Glutamatergic neuron (in vitro differentiated cells): ENCODE results near the gene GEMIN7. TPM values are rescaled to one million over a fixed set of nuclear protein-coding genes. Genes with fewer than 3 reads are reported as not detected.

ENCODE experiments used
- DNase-seq: peaks from one replicate; pipeline ENCODE4 v3.0.0; 2022
- H3K27ac Mint-ChIP-seq: one replicate; pipeline ENCODE4 v1.8.0; 2020; ENCODE audit warnings: mild to moderate bottlenecking, mixed read lengths, inconsistent platforms; ENCODE audit not compliant: unreplicated experiment
- H3K27me3 Mint-ChIP-seq: one replicate; pipeline ENCODE4 v1.8.0; 2020; ENCODE audit warnings: mild to moderate bottlenecking, moderate library complexity, mixed read lengths, inconsistent platforms; ENCODE audit not compliant: unreplicated experiment
- H3K36me3 Mint-ChIP-seq: one replicate; pipeline ENCODE4 v1.8.0; 2020; ENCODE audit warnings: mild to moderate bottlenecking, mixed read lengths, inconsistent platforms; ENCODE audit not compliant: unreplicated experiment
- H3K4me1 Mint-ChIP-seq: one replicate; pipeline ENCODE4 v1.8.0; 2020; ENCODE audit warnings: mild to moderate bottlenecking, low read depth, mixed read lengths, inconsistent platforms; ENCODE audit not compliant: unreplicated experiment
- H3K4me3 Mint-ChIP-seq: one replicate; pipeline ENCODE4 v1.8.0; 2020; ENCODE audit warnings: mild to moderate bottlenecking, mixed read lengths, inconsistent platforms; ENCODE audit not compliant: unreplicated experiment
- H3K9me3 Mint-ChIP-seq: one replicate; pipeline ENCODE4 v1.8.0; 2020; ENCODE audit warnings: mild to moderate bottlenecking, moderate library complexity, mixed read lengths, inconsistent platforms; ENCODE audit not compliant: unreplicated experiment
- total RNA-seq: library from RNA; stranded (reverse); fragmentation: NEBNext Ultra II Directional; extraction: Animal tissue kit (Norgen Biotek cat#: 25700); gene quantifications from one replicate; pipeline ENCODE4 v1.2.1, GENCODE V29; 2021; ENCODE audit not compliant: unreplicated experiment
- TF ChIP-seq, protein P1 (sequence below): fragments of 200-600 bp; sonication (generic); IDR thresholded peaks from one replicate; pipeline ENCODE4 v1.5.0; 2021; ENCODE audit not compliant: partially characterized antibody, unreplicated experiment

The GEMIN7 gene
- total RNA-seq, 1 donor from 2014 or later: 49.1 TPM

DNA sequence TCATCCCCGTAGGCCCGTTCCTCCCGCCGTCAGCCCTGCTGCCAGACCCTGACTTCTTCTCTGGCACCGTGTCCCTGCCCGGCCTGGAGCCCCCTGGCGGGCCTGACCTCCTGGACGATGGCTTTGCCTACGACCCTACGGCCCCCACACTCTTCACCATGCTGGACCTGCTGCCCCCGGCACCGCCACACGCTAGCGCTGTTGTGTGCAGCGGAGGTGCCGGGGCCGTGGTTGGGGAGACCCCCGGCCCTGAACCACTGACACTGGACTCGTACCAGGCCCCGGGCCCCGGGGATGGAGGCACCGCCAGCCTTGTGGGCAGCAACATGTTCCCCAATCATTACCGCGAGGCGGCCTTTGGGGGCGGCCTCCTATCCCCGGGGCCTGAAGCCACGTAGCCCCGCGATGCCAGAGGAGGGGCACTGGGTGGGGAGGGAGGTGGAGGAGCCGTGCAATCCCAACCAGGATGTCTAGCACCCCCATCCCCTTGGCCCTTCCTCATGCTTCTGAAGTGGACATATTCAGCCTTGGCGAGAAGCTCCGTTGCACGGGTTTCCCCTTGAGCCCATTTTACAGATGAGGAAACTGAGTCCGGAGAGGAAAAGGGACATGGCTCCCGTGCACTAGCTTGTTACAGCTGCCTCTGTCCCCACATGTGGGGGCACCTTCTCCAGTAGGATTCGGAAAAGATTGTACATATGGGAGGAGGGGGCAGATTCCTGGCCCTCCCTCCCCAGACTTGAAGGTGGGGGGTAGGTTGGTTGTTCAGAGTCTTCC lies 41.5 kb upstream of the GEMIN7 start:
- peaks cover 8% of the 10 kb centered on the region for H3K4me1 Mint-ChIP-seq
- peaks cover 7% of the 10 kb centered on the region for H3K27me3 Mint-ChIP-seq
- H3K36me3 Mint-ChIP-seq: no peaks in the 10 kb centered on the region
- no peak overlapping the region for H3K4me3 Mint-ChIP-seq
- no peak overlapping the region for H3K27ac Mint-ChIP-seq
- DNase-seq: no peak
- peaks cover 6% of the 10 kb centered on the region for H3K9me3 Mint-ChIP-seq
- TF ChIP-seq, protein P1, sequence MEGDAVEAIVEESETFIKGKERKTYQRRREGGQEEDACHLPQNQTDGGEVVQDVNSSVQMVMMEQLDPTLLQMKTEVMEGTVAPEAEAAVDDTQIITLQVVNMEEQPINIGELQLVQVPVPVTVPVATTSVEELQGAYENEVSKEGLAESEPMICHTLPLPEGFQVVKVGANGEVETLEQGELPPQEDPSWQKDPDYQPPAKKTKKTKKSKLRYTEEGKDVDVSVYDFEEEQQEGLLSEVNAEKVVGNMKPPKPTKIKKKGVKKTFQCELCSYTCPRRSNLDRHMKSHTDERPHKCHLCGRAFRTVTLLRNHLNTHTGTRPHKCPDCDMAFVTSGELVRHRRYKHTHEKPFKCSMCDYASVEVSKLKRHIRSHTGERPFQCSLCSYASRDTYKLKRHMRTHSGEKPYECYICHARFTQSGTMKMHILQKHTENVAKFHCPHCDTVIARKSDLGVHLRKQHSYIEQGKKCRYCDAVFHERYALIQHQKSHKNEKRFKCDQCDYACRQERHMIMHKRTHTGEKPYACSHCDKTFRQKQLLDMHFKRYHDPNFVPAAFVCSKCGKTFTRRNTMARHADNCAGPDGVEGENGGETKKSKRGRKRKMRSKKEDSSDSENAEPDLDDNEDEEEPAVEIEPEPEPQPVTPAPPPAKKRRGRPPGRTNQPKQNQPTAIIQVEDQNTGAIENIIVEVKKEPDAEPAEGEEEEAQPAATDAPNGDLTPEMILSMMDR: no peak

DNA sequence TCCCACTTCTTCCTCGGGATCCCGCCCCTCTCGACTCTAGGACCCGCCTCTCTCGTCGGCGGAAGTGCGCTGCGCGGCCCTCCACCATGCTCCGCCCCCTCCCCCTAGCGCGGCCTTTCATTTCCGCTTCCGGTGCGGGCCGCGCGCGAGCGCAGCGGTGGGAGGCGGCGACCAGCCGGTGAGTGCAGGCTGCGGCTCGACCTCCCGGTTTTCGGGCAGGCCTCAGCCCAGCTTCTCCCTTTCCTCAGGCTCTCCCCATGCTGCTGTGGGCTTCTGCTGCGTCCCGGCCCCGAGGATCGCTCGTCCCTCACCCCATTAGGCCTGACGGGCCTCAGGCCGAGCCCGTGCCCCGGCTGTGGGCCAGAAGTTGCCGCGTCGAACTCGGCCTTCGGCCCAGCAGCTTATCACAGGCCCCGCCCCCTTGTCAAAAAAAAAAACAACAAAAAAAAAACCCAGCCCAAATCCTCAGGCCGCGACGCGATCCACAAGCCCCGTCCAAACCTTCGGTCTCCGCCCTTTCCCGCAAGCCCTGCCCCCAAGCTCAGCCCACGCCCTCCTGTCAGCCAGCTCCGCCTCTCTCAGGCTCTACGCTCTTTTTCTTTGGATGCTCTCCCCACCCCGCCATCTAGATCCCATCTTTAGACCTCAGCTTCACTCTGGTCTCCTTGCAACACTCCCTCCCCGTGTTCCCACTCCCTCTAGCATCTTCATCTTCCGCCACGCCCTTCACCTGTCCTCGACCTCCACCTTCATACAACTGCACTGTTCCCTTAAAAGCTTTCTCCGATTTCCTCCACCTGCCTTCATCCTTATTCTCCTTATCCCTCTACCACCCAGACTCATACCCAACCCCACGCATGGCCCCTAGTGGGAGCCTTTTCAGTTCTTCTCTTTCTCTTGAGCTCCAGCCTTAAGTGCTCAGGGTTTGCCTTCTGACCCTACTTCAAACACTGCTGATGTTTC lies 39.8 kb upstream of the GEMIN7 start, which contains the start of gene CLASRP:
CLASRP (plus strand) TSS at position 115 of the 963 bp plus-strand sequence. CDS start 1,168 bp downstream, outside the sequence.
- TF ChIP-seq, protein P1: no peak
- H3K36me3 Mint-ChIP-seq: no peaks in the 10 kb centered on the region

DNA sequence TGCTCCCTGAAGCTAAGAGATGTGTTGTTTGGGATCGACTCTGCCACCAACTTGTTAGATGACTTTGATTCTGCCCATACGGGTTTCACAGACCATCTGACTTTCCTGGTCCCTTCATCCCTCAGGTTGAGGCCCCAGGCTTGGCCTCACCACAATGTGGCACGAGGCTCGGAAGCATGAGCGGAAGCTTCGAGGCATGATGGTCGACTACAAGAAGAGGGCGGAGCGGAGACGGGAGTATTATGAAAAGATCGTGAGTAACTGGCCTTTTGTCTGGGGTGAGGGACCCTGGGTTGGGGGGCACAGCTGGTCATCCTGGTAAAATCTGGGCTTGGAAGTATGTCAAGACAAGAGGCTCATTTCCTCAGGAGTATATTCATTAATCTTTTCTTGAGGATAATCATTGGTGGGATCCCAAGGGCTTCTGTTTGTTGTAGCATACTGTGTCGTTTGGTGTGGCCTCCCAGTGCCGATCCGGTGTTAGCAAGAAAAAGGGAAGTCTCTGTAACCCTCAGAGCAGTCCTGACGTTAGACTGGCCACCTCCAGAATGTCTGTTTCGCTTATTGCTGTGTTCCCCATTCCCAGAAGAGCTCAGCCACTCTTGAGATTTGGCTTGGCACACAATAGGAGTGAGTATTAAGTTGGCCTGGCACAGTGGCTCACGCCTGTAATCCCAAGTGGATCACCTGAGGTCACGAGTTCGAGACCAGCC lies 38.8 kb upstream of the GEMIN7 start:
- TF ChIP-seq, protein P1: no peak
- no peak for DNase-seq
- H3K4me3 Mint-ChIP-seq: peak overlapping the region; percentile 99
- peak overlapping the region; percentile 89 for H3K27ac Mint-ChIP-seq
- H3K36me3 Mint-ChIP-seq: no peaks in the 10 kb centered on the region
- H3K4me1 Mint-ChIP-seq: peaks cover 8% of the 10 kb centered on the region
- peaks cover 6% of the 10 kb centered on the region for H3K9me3 Mint-ChIP-seq
- peaks cover 4% of the 10 kb centered on the region for H3K27me3 Mint-ChIP-seq

More for the DNA sequence above, 39.8 kb upstream of the GEMIN7 start, which contains the start of gene CLASRP:
- Mint-ChIP-seq H3K27ac (peak within 1 kb of the TSS; percentile 89), H3K9me3 (peaks cover 6% of the 10 kb centered on the region), H3K27me3 (peaks cover 7% of the 10 kb centered on the region), H3K4me1 (peaks cover 8% of the 10 kb centered on the region), H3K4me3 (peak within 1 kb of the TSS; percentile 99)
- DNase-seq: peak; percentile 95

DNA sequence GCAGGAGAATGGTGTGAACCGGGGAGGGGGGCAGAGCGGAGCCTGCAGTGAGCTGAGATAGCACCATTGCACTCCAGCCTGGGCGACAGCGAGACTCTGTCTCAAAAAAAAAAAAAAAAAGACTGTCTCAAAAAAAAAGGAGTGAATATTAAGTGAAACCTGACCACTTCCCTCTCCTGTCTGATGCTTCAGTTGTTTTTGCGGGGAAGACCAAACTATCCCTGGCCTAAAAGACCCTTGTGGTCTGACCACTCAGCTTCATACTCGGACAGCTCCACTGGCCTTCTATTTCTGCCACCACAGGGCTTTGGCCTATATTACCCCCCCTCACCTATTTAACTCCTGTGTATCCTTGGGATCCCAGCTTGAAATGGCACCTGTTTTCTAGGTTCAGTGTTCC lies 37.9 kb upstream of the GEMIN7 start:
- H3K36me3 Mint-ChIP-seq: no peaks in the 10 kb centered on the region
- H3K4me3 Mint-ChIP-seq: peak overlapping the region; percentile 15
- H3K27ac Mint-ChIP-seq: no peak overlapping the region
- H3K9me3 Mint-ChIP-seq: peaks cover 6% of the 10 kb centered on the region
- H3K4me1 Mint-ChIP-seq: peaks cover 8% of the 10 kb centered on the region
- H3K27me3 Mint-ChIP-seq: peaks cover 3% of the 10 kb centered on the region
- no peak for DNase-seq
- TF ChIP-seq, protein P1: no peak
